NCI-H1417 treated with DMSO at 0.1 percent for 48 hours (cell line): ENCODE data around the gene SH3D21.

Source experiments
- DNase-seq: peaks from one replicate; lab custom pipeline; 2025; lab: John Stamatoyannopoulos, UW

SH3D21 gene

GRCh38 chr1:36306210-36306901 lies at the start of gene SH3D21:
Gene SH3D21 (plus strand): TSS chr1:36306368. CDS start chr1:36306421, 53 bp downstream.
- DNase-seq, result no peak

GRCh38 chr1:36256558-36257374 lies 49.4 kb upstream of the SH3D21 start:
- no peak for DNase-seq

GRCh38 chr1:36257375-36257767 lies 48.8 kb upstream of the SH3D21 start:
- no peak for DNase-seq

GRCh38 chr1:36258960-36259344 lies 47.2 kb upstream of the SH3D21 start:
- no peak for DNase-seq

GRCh38 chr1:36268981-36269380 lies 37.2 kb upstream of the SH3D21 start:
- DNase-seq, result no peak

GRCh38 chr1:36269408-36269838 lies 36.7 kb upstream of the SH3D21 start:
- no peak for DNase-seq

- no peak for DNase-seq
These were observed 33.1 kb upstream of the SH3D21 start for GRCh38 chr1:36273024-36273423.

- no peak for DNase-seq
These were observed 32.0 kb upstream of the SH3D21 start for GRCh38 chr1:36274201-36274600.

- DNase-seq, result no peak
These were observed 29.5 kb upstream of the SH3D21 start for GRCh38 chr1:36276688-36277087.

- DNase-seq, result no peak
These were observed 26.9 kb upstream of the SH3D21 start for GRCh38 chr1:36279110-36279788.

- no peak for DNase-seq
These were observed 26.3 kb upstream of the SH3D21 start for GRCh38 chr1:36279789-36280296.

GRCh38 chr1:36284061-36284460 lies 22.1 kb upstream of the SH3D21 start:
- no peak for DNase-seq

- DNase-seq, result no peak
These were observed 21.7 kb upstream of the SH3D21 start for GRCh38 chr1:36284517-36284916.

- DNase-seq, result peak; percentile 20
These were observed 20.6 kb upstream of the SH3D21 start for GRCh38 chr1:36285443-36286101.

- no peak for DNase-seq
These were observed 19.4 kb upstream of the SH3D21 start for GRCh38 chr1:36286802-36287201.

- DNase-seq, result no peak
These were observed 18.6 kb upstream of the SH3D21 start for GRCh38 chr1:36287595-36287994.

- DNase-seq, result no peak
These were observed 10.8 kb upstream of the SH3D21 start for GRCh38 chr1:36295390-36295789.

GRCh38 chr1:36297062-36297461 lies 9.1 kb upstream of the SH3D21 start:
- no peak for DNase-seq

GRCh38 chr1:36298640-36299039 lies 7.5 kb upstream of the SH3D21 start:
- DNase-seq, result no peak

GRCh38 chr1:36300526-36300925 lies 5.6 kb upstream of the SH3D21 start:
- DNase-seq, result no peak

GRCh38 chr1:36301220-36301619 lies 4.9 kb upstream of the SH3D21 start:
- no peak for DNase-seq

- DNase-seq, result no peak
These were observed 2.9 kb upstream of the SH3D21 start for GRCh38 chr1:36303244-36303643.
